ENCODE results near the gene PLEKHG4.
A peak's percentile ranks its signal among the peaks of the same experiment; 100 is the strongest.

Gene PLEKHG4, protein sequence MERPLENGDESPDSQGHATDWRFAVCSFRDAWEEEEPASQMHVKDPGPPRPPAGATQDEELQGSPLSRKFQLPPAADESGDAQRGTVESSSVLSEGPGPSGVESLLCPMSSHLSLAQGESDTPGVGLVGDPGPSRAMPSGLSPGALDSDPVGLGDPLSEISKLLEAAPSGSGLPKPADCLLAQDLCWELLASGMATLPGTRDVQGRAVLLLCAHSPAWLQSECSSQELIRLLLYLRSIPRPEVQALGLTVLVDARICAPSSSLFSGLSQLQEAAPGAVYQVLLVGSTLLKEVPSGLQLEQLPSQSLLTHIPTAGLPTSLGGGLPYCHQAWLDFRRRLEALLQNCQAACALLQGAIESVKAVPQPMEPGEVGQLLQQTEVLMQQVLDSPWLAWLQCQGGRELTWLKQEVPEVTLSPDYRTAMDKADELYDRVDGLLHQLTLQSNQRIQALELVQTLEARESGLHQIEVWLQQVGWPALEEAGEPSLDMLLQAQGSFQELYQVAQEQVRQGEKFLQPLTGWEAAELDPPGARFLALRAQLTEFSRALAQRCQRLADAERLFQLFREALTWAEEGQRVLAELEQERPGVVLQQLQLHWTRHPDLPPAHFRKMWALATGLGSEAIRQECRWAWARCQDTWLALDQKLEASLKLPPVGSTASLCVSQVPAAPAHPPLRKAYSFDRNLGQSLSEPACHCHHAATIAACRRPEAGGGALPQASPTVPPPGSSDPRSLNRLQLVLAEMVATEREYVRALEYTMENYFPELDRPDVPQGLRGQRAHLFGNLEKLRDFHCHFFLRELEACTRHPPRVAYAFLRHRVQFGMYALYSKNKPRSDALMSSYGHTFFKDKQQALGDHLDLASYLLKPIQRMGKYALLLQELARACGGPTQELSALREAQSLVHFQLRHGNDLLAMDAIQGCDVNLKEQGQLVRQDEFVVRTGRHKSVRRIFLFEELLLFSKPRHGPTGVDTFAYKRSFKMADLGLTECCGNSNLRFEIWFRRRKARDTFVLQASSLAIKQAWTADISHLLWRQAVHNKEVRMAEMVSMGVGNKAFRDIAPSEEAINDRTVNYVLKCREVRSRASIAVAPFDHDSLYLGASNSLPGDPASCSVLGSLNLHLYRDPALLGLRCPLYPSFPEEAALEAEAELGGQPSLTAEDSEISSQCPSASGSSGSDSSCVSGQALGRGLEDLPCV

DNA sequence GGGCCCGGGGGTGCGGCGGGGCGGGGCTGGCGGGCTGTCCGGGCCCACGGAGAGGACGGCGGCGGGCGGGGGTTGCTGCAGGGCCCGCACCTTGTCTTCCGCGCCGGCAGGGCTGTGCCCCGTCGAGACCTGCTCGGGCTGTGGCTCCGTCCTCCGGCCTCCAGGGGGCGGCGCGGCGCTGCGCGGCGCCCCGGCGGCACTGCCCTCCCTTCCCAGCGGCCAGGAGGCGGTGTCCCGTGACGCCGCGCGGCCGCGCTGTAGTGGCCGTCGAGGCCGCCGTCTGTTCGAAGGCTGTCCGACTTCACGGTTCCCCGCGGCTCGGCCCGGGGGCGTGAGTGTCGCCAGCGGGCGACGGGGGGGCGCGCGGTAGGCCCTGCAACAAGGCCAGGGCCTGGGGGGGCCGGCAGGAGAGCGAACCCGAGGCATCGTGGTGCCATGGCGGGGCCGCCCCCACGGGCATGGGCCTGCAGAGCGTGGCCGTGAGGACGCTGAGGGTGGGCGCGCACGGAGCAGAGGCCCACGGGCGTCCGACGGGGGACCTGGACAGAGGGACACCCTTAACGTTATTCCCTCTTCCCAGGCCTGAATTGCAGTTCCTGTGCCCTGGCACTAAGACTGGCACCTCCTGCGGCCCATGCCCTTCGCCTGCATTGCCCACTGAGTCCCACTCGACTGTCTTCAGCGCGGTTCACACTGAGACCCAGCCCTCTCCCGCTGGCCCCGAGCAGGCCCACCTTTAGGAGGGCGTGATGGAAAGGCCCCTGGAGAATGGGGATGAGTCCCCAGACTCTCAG, at the start of gene PLEKHG4:
Gene PLEKHG4, plus strand, starts transcription at position 237 of the 794 bp plus-strand sequence. Its CDS starts 513 bp downstream, at position 750.
- peak; percentile 55 for DNase-seq

DNA sequence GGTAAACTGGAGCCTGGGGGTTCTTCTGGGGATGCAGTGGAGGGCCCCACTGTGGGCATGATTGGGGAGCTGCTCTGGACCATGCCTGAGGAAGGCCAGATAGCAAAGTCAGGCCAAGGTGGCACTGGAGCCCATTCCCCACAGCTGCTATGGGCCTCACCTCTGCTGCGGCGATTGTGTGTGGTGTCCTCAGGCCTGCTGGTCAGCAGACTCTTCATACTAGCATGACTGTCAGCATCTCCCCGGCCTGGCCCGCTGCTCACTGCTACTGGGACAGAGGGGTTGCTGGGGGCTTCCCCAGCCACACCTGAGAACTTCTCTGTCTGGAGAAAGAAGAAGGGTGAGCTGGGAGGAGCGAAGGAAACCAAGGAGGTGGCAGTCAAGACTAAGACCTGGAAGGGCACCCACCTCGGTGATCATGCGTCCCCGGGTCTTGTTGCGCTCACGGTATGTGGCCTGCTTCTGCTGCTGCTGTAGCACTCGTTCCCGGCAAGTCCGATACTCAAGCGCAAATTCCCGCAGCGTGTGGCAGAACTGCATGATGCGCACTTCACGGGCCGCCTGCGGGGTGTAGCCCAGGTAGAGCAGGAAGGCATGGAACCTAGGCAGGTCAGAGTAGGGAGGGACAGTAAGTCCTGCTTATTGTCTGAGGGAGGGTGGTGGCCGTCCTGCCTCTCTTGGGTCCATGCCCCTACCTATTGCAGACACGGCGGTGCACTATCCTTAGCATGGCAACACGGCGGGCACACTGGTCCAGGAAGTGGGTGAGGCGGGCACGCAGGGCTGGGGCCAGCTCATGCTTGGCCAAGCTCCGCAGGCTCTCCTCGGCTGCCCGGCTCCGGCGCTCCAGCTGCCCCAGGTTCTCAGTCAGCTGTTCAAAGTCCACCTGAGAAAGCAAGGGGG, 49.2 kb upstream of the PLEKHG4 start:
- DNase-seq: no peak

DNA sequence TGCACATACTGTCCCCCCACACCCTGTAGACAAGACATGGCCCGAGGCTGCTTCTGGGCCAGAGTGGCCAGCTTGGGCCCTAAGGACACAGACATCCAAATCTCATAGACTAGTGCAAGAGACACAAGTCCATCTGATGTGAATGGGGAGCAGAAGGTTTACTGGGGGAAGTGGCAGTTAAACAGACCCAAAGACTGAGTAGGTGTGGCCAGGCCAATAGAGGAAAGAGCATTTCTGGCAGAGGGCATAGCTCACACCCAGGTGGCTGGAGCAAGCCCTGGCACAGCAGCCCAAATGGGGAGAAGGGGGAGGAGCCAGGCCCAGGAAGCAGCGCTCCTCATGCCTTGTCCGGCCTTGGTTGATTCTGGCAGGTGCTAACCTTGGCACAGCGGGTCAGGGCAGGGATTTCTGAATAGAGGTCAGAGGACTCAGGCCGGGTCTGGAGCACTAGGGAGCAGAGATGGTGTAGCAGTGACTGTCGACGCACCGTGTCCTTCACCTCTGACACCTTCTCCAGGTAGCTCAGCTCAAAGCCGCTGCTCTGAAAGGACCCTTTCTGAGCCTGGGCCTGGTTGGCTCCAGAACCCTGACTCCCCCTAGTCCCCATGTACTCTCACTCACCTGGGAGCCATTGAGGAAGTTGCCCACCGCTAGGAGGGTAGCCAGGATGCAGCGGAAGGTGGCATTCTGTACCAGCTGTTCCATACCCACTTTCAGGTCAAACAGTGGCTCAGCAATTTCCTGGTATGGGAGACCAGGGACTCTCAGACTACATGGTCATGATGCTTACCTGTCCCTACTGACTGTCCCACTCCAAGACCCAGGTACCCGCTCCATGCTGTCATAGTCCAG, 48.3 kb upstream of the PLEKHG4 start:
- DNase-seq: no peak

DNA sequence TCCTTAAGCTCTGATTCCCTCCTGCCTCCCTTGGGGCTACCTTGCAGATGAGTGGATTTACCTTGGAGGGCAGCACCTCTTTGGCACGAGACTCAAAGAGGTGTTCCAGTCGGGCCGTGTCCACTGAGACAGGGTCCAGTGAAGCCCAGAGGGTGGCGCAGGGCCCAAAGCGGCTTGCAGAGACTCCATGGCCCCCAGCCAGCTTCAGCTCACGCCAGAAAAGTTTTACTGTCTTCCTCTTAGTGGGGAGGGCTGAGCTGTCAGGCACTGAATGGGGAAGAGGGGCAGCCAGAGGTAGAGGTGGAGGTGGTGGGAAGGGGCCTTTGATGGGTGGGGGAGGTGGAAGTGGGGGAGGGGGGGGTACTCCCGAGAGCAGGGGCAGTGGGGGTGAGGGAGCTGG, 45.7 kb upstream of the PLEKHG4 start:
- no peak for DNase-seq

DNA sequence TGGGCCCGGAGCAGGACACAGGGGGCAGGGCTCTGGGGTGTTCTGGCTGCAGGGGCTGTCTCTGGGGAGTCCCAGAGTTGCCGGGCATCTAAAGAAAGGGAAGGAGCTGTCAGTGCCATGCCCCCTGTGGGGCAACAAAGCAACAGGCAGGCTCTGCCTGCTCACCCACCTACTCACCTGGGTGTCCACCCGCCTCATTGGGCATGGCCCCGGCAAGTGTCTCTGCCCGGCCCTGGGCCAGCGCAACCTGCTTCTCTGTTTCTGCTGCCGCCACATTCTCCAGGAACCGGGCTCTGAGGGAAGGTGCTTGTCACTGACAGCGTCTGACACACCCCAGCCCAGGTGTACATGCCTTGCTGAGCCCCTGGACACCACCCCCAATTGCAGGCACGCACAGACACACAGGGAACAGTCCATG, 45.1 kb upstream of the PLEKHG4 start:
- no peak for DNase-seq

DNA sequence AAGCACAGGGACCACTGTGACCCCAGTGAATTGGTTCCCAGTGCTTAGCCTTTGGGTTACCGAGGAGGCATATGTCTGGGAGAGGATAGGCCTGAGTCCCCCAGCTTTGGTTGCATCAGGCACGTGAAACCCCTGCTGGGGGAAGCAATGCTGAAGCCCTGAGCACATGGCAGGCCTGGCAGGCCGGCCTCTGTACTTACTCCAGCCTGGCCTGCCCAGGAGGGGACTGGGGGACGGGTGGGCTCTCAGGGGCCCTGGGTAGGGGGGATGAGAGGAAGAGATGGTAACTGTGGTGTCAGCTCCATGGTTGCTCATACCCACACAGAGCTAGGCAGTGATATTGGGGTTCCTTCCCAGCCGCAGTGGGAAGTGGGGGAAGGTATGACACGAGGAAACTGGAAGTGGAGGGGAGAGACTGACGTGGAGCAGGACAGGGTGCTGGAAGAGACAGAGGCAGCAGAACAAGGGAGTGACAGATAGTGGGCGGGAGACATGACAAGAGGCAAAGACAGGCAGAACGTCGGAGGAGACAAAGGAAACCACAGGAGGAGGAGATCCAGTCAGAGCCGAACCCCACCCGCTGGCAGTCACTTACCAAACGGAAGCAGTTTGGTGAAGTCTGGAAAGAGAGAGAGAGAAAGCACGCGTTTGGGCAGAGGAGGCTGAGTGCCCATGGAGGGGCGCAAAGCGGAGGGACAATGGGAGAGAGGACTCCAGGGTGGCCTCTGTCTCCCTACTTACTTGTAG, 43.3 kb upstream of the PLEKHG4 start:
- no peak for DNase-seq

DNA sequence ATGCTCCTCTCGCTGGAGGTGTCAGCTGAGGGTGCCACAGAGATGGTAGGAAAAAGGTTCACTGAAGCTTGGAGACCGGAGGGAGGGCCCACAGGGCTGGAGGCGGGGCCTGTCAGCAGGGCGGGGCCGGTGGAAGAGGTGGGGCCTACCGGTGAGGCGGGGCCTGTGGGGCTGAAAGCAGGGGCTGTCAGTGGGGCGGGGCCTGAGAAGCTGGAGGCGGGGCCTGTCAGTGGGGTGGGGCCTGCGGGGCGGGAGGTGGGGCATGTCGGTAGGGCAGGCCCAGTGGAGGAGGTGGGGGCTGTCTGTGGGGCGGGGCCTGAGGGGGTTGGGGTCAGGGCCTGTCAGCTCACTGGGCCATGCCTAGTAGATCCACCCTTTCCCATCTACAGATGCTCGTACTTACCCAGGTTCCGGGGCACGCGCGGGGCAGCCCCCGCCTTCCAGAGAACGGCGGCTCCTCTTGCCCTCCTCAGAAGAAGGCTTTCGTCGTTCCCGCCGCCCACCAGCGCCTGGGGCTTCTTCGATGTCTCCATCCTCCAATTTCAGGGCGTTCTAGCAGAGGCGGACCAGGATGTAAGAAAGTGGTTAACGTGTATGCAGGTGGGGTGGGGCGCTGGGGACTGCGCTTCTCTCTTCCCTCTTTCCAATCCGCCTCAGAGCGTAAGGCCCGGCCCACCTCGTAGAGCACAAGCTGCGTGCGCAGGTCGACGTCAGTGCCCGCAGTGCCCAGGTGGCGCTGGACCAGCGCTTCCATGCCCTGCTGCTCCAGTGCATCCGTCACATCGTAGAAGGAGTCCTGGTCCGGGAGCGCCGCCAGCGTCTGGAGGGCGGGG, 42.6 kb upstream of the PLEKHG4 start:
- DNase-seq: no peak

DNA sequence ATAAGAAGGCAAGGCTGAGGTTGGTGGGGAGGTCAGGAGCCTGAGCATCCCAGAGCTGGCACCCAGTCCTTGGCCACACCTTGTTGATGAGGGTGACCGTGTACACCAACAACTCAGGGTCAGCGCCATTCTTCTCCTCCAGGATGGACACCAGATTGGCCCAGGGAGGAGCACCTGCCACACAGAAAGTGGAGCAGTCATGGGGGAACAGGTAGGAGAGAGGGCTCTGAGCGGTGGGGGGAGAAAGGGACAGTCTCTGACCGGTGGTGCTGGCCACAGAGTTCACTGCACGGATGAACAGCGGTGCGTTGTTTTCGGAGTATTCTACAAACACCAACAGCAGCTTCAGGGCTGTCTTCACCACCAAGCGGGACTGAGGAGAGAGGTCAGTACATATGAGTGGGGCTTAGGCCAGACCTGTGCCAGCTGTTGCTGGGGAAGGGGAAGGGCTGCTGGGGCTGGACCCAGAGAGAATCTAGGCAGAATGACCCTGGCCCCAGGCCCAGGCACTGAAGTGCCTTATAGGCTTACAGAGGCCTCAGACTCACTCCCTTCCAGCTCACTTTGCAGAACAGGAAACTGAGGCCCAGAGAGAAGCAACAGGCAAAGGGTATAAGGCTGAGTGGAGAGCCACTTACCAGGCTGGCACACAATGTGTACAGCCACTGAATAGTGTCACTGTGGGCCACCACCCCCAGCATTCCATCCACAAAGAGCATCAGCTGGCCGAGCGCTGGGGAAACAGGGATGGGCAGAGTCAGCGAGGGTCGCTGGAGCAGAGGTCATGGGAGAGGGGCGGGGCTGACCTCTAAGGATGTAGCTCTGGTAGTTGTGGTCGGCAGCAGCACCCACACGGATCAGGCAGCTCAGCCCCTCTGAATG, 41.7 kb upstream of the PLEKHG4 start:
- no peak for DNase-seq

DNA sequence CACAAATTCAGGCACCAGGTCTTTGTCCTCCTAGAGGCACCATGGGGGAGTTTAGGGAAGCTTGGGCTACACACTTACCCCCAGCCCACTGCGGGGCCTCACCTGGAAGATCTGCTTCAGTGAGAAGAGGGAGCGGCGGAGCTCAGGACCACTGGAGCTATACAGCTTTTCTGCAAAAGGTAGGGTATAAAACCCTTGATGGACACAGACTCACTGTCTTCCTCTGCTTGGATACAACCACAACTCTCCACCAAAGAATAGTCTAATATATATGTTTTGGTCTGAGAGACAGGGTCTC, 41.1 kb upstream of the PLEKHG4 start:
- no peak for DNase-seq

DNA sequence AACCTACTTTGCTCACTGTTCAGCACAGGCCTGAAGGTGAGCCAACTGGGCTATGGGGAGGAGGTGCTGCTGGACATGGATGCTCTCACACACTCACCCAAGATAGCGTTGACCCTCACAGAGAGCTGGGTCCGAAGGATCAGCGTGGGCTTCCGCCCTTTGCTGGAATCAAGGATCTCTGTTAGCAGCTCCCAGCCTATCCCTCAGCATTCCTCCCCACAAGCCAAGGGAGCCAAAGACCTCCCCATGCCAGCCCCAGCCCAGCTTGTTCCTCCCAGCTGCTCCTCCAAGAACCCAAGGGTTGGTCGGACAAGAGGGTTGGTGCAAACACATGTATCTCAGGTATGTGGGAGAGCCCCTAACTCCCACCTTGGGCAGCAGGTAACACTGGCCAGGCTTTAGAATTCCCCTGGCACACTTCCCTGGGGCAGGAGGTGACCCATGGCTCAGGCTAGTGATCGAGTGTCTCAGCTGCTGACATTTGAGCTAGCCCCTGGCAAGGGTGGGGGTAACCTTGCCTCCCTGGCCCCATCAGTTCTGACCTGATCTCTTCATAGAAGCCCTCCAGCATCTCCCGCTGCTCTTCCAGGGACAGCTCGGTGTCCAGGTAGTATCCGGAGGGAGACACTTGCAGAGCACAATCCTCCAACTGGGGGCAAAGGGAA, 40.4 kb upstream of the PLEKHG4 start:
- DNase-seq: no peak

DNA sequence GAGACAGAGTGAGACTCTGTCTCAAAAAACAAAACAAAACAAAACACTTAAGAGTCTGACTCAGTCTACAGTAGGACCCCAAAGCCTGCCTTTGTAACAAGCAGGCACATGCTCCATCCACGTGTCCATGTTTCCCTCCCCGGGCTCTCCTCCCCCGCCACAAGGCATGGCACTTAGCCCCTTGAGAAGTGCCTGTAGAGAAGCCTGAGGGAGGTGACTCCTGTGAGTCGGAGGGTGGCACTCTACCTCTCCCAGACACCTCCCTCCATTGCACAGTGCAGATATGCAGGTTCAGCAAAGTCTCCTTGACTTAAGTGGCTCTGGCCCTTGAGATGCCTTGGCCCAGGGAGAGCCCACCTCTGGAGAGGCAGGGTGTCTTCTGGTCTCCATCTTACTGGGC, 38.8 kb upstream of the PLEKHG4 start:
- DNase-seq: no peak

DNA sequence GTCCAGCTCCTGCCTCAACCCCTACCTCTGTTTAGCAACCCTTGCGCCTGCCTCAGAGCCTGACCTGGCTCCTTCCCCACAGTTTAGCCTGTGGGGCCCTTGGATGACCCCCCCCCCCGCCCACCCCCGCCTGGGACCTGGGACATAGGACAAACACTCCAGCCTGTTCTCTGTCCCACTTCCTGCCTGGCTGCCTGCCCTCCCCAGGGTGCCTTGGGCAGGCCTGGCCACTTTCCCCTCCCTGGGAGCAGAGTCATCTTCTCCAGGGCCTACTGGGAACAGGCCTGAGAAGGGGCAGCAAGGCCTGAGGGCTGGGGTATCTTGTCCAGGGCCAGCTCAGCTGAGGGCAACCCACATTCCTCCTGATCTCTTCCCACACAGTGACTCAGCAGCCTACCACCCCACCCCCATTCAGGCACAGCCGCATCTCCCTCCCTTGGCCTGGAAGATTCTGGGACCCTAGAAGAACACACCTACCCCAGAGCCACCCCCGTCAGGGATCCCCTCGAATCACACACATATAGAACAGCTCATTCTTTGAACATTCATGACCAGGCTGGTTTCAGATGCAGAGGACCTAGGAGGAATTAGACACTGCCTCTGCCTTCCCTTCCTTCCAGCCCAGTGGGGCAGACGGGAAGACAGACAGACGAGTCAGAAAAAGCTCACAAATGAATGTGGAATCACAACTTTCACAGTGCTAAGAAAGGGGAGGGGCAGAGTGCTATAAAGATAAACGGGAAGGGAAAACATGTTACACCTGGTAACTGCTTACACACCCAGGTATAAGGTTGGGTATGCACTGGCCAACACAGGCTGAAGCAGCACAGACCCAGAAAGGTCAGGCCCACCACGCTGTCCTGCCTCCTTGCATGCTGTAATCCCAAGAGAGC, 38.1 kb upstream of the PLEKHG4 start:
- no peak for DNase-seq

DNA sequence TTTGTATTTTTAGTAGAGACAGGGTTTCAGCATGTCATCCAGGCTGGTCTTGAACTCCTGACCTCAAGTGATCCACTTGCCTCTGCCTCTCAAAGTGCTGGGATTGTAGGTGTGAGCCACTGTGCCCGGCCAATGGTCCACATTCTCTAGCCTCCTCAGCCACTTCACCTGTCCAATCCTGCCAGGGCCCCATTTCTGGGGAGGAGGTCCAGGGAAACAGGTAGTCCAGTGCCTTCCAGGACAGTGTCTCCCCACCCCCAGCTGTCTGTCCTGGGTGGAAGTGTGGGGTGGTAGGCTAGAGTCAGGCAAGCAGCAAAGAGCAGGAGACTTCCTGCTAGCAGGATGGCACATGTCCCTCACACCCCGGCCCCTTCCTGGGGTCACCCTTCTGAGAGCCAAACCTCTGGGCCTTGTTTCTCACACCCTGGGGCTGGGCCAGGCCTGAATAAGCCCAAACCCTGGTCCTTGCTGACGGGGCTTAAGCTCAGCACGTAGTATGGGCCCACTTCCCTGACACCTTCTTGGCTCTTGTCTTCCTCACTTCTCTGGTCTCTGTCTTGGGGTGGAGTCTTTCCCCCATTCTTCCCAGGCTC, 37.1 kb upstream of the PLEKHG4 start:
- no peak for DNase-seq

DNA sequence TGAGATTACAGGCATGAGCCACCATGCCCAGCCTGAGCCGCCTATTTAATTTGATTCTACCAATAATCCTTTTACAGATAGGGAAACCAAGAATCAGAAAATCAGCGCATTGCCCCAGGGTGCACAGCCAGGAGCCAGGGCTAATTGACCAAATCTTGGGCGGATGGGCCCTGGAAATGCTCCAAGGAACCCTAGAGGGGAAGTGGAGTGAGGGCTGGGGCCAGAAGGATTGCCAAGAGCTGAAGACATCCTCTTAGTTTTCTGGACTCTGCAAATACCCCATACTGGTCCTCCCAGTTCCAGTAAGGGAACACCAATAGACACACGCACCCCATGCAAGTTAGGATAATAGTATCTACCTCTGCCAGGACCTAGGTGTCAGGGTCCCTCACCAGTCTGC, 35.9 kb upstream of the PLEKHG4 start:
- DNase-seq: no peak

DNA sequence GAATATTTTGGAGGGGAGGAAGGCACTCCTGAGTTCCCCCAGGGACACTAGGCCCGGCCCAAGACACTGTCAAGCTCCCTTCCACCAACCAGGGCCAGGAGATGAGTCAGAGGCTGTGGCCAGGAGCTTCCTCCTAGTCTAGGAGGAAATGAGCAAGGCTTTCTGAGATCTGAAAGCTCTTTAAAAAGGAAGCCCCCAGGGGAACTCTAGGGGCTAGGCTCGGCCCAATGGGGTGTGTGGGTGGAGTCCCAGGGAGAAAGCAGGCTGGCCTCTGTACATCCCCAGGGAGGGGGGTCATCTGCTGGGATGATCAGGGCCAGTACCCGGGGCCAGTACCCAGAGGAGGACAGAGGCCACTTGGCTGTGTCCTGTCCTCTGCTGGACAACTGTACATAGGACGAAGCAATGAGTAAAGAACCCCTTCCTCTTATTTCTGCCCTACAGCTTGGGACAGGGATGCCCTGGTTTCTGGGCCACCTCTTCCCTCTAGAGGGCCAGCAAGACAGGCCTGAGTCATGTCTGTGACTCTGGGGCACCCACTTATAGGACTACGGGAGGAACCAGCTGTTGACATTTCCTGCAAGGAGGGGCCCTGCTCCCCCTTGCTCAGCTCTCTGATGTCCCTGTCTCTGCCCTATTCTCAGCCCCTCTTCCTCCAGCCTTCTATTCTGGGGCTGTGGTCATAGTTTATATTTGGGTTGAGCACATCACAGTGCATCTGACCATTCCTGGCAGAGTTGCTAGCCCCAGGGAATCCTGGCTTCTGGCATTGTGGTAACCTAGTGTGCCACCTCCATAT, 34.7 kb upstream of the PLEKHG4 start:
- DNase-seq: no peak
